HepG2 (cell line): ENCODE results near the gene ASB9.

Experiments
- ARID2 ChIP-seq: sonication (generic); formaldehyde crosslinking; IDR thresholded peaks from 2 replicates; pipeline ENCODE4 v1.8.1; 2022; ENCODE audit warnings: mild to moderate bottlenecking, missing genetic modification reagents, borderline replicate concordance
- HDAC1 ChIP-seq: sonication (generic); formaldehyde crosslinking; IDR thresholded peaks from 2 replicates; pipeline ENCODE4 v1.5.1; 2020; ENCODE audit warnings: mild to moderate bottlenecking, missing genetic modification reagents
- ZNF124 ChIP-seq: sonication (generic); formaldehyde crosslinking; IDR thresholded peaks from 2 replicates; pipeline ENCODE4 v1.4.0; 2020; ENCODE audit warnings: missing genetic modification reagents

DNA sequence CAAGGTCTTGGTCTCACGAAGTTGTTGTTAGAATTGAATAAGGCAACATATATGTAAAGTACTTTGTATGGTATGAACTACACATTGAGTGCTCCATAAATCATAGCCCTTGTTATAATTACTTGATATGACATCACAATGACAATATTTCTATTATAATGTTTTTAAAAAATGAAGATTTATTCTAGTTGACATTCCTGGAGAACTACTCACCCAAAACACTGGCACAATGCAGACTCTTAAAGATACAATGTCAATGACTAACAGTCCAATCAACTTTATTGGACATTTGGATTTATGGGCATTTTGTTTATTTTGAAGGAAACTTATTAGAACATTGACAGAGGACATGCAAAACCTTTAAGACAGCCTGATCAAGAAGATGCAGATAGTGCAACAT, 55.3 kb downstream of the ASB9 start:
- no peak for TF ChIP-seq HDAC1 (CRISPR knock-in tag)
- no peak for TF ChIP-seq ARID2
- no peak for TF ChIP-seq ZNF124 (CRISPR knock-in tag)
